Measurements from ENCODE around the gene LRRC26. TPM values are rescaled to one million over a fixed set of nuclear protein-coding genes. Genes with fewer than 3 reads are reported as not detected.

Gene LRRC26
- total RNA-seq, 2 donors from 2014 or later = not detected

GRCh38 chr9:137200311-137201204, 30.7 kb upstream of the LRRC26 start, which contains the start of gene TPRN:
Gene TPRN, minus strand, starts transcription at chr9:137200741. Its CDS starts 30 bp downstream, at chr9:137200711.
- intact Hi-C loops (cut with DNase I) = no loop called here
- DNase-seq (peak; percentile 100), ATAC-seq (peak; percentile 98)

GRCh38 chr9:137199411-137200121, 29.7 kb upstream of the LRRC26 start:
- ATAC-seq = no peak
- no peak for DNase-seq
- intact Hi-C loops (cut with DNase I) = no loop called here

GRCh38 chr9:137198902-137199283, 29.0 kb upstream of the LRRC26 start:
- ATAC-seq (no peak), DNase-seq (no peak)
- intact Hi-C loops (cut with DNase I) = no loop called here

GRCh38 chr9:137198051-137198901, 28.4 kb upstream of the LRRC26 start:
- DNase-seq (no peak), ATAC-seq (no peak)
- intact Hi-C loops (cut with DNase I) = no loop called here

GRCh38 chr9:137195525-137196220, 25.8 kb upstream of the LRRC26 start:
- intact Hi-C loops (cut with DNase I) = no loop called here
- DNase-seq (no peak), ATAC-seq (no peak)

- ATAC-seq (no peak), DNase-seq (no peak)
- intact Hi-C loops (cut with DNase I) = no loop called here
Measured at GRCh38 chr9:137194909-137195308, 25.1 kb upstream of the LRRC26 start.

- DNase-seq = no peak
- intact Hi-C loops (cut with DNase I) = no loop called here
- no peak for ATAC-seq
Measured at GRCh38 chr9:137194388-137194787, 24.5 kb upstream of the LRRC26 start.

GRCh38 chr9:137193771-137194170, 23.9 kb upstream of the LRRC26 start:
- no peak for ATAC-seq
- intact Hi-C loops (cut with DNase I) = no loop called here
- no peak for DNase-seq

- DNase-seq (no peak), ATAC-seq (no peak)
- intact Hi-C loops (cut with DNase I) = no loop called here
Measured at GRCh38 chr9:137192859-137193258, 23.0 kb upstream of the LRRC26 start.

GRCh38 chr9:137192448-137192780, 22.6 kb upstream of the LRRC26 start:
- intact Hi-C loops (cut with DNase I) = no loop called here
- DNase-seq (no peak), ATAC-seq (no peak)

GRCh38 chr9:137191691-137192447, 22.0 kb upstream of the LRRC26 start:
- DNase-seq (no peak), ATAC-seq (no peak)
- intact Hi-C loops (cut with DNase I) = no loop called here

- DNase-seq = no peak
- ATAC-seq = no peak
- intact Hi-C loops (cut with DNase I) = no loop called here
Measured at GRCh38 chr9:137191245-137191644, 21.4 kb upstream of the LRRC26 start.

- DNase-seq (no peak), ATAC-seq (no peak)
- intact Hi-C loops (cut with DNase I) = no loop called here
Measured at GRCh38 chr9:137190315-137190856, 20.5 kb upstream of the LRRC26 start.

- no peak for DNase-seq
- no peak for ATAC-seq
- intact Hi-C loops (cut with DNase I) = loop anchor here in 1 of 2 donors (10.0 kb wide), 1 partner anchor 65 kb away; no protein-coding TSS in a partner anchor
Measured at GRCh38 chr9:137189297-137190295, 19.7 kb upstream of the LRRC26 start.

GRCh38 chr9:137188490-137189296, 18.8 kb upstream of the LRRC26 start, which contains the start of the genes ANAPC2 and SSNA1:
Gene ANAPC2, minus strand, starts transcription at chr9:137188560. Its CDS starts 28 bp downstream, at chr9:137188532.
Gene SSNA1, plus strand, starts transcription at chr9:137188676. Its CDS starts 51 bp downstream, at chr9:137188727.
- DNase-seq (peak; percentile 93), ATAC-seq (peak; percentile 92 to 93)
- intact Hi-C loops (cut with DNase I) = loop anchor here in 1 of 2 donors (10.0 kb wide), 1 partner anchor 64 kb away; no protein-coding TSS in a partner anchor

GRCh38 chr9:137188086-137188489, 18.2 kb upstream of the LRRC26 start:
- DNase-seq (no peak), ATAC-seq (no peak)
- intact Hi-C loops (cut with DNase I) = loop anchor here in 1 of 2 donors (10.0 kb wide), 1 partner anchor 63 kb away; no protein-coding TSS in a partner anchor

All from left cardiac atrium (tissue), 4 donors.